Measurements from ENCODE around the gene GBP2. TPM values are rescaled to one million over a fixed set of nuclear protein-coding genes. Genes with fewer than 3 reads are reported as not detected.

GBP2 gene
- total and polyA plus RNA-seq, 8 donors = 2.4 to 19.5 (median 7.8) TPM

GRCh38 chr1:89170170-89171066 is 44.5 kb upstream of the GBP2 start:
- Histone ChIP-seq H3K36me3 (no peaks in the 10 kb centered on the region), H3K9me3 (no peaks in the 10 kb centered on the region), H3K27ac (no peak overlapping the region), H3K4me1 (peaks cover 0 to 6% (median 0%) of the 10 kb centered on the region in 3 donors), H3K27me3 (no peaks in the 10 kb centered on the region), H3K4me3 (no peak overlapping the region)
- no peak for DNase-seq
- no peak for TF ChIP-seq CTCF (IDR thresholded peaks at IDR 0.05)
- WGBS, 2 donors = 95 to 96% methylated on average over 4 of the region's 4 CpGs
- ATAC-seq = no peak
- no peak for FAIRE-seq
- intact Hi-C loops (cut with DNase I) = no loop called here

DNA sequence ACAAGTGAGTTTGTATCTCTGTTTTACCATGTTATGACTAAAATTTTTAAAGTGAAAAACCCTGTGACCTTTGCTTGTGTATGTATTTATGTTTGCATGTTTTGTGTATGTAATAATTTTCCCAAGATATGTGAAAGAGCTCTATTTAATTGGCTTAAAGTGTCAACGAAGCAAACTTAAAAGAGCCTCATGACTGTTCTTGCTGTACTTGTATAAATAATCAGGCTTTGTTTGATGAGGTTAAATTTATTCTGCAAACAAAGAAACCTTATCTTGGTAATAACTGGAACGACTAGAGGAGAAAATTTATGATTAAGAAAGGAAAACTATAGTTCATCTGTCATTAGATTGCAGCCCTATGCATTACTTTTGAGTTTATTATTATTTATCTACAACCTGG is 43.3 kb upstream of the GBP2 start:
- no peak for FAIRE-seq
- 5 to 6% methylated on average over 2 of the region's 2 CpGs for whole genome bisulfite sequencing, 2 donors
- no peak for DNase-seq
- intact Hi-C loops (cut with DNase I) = no loop called here
- Histone ChIP-seq H3K36me3 (no peaks in the 10 kb centered on the region), H3K4me1 (peaks cover 0 to 6% (median 0%) of the 10 kb centered on the region in 3 donors), H3K27me3 (no peaks in the 10 kb centered on the region), H3K9me3 (no peaks in the 10 kb centered on the region), H3K27ac (no peak overlapping the region), H3K4me3 (no peak overlapping the region)
- no peak for TF ChIP-seq CTCF (IDR thresholded peaks at IDR 0.05)
- ATAC-seq = no peak

DNA sequence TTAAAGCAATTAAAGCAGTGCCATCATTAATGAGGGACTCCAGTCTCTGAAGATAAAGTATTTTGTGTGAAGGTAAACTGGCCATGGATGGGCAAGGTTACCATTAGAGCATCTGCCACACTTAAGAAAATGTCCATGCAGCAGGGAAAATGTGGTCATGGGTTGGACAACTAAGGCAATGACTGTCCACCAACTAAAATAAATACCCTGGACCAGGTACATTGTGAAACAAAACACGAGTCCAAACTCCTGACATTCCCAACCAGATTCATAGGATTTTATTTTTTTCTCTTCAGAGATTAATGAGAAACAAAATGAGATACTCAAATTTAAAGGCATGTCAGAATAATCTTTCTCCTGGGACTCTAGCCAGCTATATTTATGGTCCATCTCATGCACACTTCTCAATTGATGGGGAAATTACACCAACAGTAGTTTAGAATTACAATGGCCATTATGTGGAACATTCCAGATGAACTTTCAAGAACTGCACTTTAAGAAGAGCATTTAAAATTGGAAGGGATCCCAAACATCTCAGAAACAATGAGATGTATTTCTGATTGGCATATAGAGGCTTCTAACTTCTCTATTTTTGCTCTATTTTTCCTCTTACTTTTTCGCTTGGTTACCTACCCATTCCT is 41.8 kb upstream of the GBP2 start:
- Histone ChIP-seq H3K27ac (no peak overlapping the region), H3K4me3 (no peak overlapping the region), H3K9me3 (no peaks in the 10 kb centered on the region), H3K4me1 (peaks cover 0 to 6% (median 0%) of the 10 kb centered on the region in 3 donors), H3K36me3 (no peaks in the 10 kb centered on the region), H3K27me3 (no peaks in the 10 kb centered on the region)
- ATAC-seq = no peak
- FAIRE-seq = no peak
- TF ChIP-seq CTCF (IDR thresholded peaks at IDR 0.05) = no peak
- WGBS, 2 donors = 80 to 86% methylated on average over 2 of the region's 2 CpGs
- intact Hi-C loops (cut with DNase I) = no loop called here
- no peak for DNase-seq

DNA sequence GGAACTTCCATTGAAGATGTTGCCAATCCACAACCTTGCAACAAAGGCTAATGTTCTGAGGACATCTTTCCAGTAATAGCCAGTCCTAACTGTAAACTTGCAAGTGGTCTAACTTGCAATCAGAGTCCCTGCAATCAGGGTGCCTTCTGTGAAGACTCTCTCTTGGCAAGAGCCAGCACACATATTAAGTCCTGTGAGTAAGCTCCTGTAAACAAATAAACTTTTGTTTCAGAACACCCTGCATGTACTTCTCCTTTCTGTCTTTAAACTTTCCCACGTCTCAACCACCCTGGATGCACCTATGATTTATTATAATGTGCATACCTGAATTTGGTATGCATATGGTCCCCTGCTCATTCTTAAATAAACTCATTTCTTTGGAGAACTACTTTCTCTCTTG is 40.8 kb upstream of the GBP2 start:
- no peaks in the 10 kb centered on the region for H3K9me3 ChIP-seq
- no peaks in the 10 kb centered on the region for H3K27me3 ChIP-seq
- DNase-seq (no peak), ATAC-seq (no peak), FAIRE-seq (no peak)
- H3K4me3 ChIP-seq = no peak overlapping the region
- TF ChIP-seq CTCF (IDR thresholded peaks at IDR 0.05) = no peak
- intact Hi-C loops (cut with DNase I) = no loop called here
- peaks cover 0 to 6% (median 0%) of the 10 kb centered on the region in 3 donors for H3K4me1 ChIP-seq
- no peak overlapping the region for H3K27ac ChIP-seq
- no peaks in the 10 kb centered on the region for H3K36me3 ChIP-seq
- WGBS, 2 donors = 49 to 56% methylated on average over 1 of the region's 1 CpG

DNA sequence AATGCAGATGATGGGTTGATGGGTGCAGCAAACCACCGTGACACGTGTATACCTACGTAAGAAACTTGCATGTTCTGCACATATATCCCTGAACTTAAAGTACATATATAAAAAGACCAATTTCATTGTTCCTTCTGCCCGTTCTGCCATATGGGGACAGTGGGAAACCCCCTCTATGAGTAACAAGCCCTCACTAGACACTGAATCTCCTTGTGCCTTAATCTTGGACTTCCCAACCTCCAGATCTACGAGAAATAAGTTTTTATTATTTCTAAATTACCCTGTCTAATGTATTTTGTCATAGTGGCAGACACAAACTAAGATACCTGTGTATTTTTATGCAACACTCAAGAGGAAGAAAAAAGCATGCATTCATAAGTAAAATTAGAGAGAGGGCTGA is 39.9 kb upstream of the GBP2 start:
- intact Hi-C loops (cut with DNase I) = no loop called here
- H3K27me3 ChIP-seq = no peaks in the 10 kb centered on the region
- no peak for FAIRE-seq
- DNase-seq = no peak
- TF ChIP-seq CTCF (IDR thresholded peaks at IDR 0.05) = no peak
- H3K36me3 ChIP-seq = no peaks in the 10 kb centered on the region
- H3K9me3 ChIP-seq = no peaks in the 10 kb centered on the region
- WGBS, 2 donors = 92 to 93% methylated on average over 5 of the region's 5 CpGs
- H3K27ac ChIP-seq = no peak overlapping the region
- H3K4me3 ChIP-seq = no peak overlapping the region
- no peak for ATAC-seq
- H3K4me1 ChIP-seq = peaks cover 0 to 6% (median 0%) of the 10 kb centered on the region in 3 donors
